Brain microvascular endothelial cell (primary cell): ENCODE data around the gene NRBF2.
"Not testable (repeated sequence)": the region's sequence is repeated elsewhere in the genome, so short reads cannot be mapped to it uniquely, and the experiment has no call there.

Experiments
- DNase-seq: peaks from one replicate; pipeline ENCODE4 v3.0.0-alpha.2; 2020
- H3K27ac ChIP-seq: fragments of 250-450 bp; sonication (Bioruptor Pico); 2 replicates; pipeline ENCODE4 v1.5.1; 2020; ENCODE audit warnings: mild to moderate bottlenecking, moderate library complexity
- H3K27me3 ChIP-seq: fragments of 250-450 bp; sonication (Bioruptor Pico); replicated peaks from 2 replicates; pipeline ENCODE4 v1.5.1; 2020; ENCODE audit warnings: mild to moderate bottlenecking
- H3K36me3 ChIP-seq: fragments of 250-450 bp; sonication (Bioruptor Pico); replicated peaks from 2 replicates; pipeline ENCODE4 v1.5.1; 2020; ENCODE audit warnings: mild to moderate bottlenecking
- H3K4me3 ChIP-seq: 2 replicates; pipeline ENCODE4 v1.5.1; 2011; ENCODE audit warnings: low read depth, mild to moderate bottlenecking, control low read depth, low read length, moderate library complexity
- in situ Hi-C: cut with HindIII; loops from 2 replicates; pipeline ENCODE4 v1.10.0; 2017; ENCODE audit warnings: low sequenced_read_pairs, low pct_ligation_motif_present
- TF ChIP-seq, protein P1 (sequence below): IDR thresholded peaks from 2 replicates; pipeline ENCODE4 v1.5.1; 2011; ENCODE audit warnings: low read depth, mild to moderate bottlenecking, moderate library complexity, low read length, control low read depth, inconsistent platforms; ENCODE audit errors: missing control alignments

Gene NRBF2

GRCh38 chr10:63150745-63151144, 17.6 kb downstream of the NRBF2 start:
- H3K36me3 ChIP-seq, result peaks cover 38% of the 10 kb centered on the region
- in situ Hi-C loops, result loop anchor here (25.0 kb wide), 1 partner anchor 562 kb away; no protein-coding TSS in a partner anchor
- TF ChIP-seq, protein P1, sequence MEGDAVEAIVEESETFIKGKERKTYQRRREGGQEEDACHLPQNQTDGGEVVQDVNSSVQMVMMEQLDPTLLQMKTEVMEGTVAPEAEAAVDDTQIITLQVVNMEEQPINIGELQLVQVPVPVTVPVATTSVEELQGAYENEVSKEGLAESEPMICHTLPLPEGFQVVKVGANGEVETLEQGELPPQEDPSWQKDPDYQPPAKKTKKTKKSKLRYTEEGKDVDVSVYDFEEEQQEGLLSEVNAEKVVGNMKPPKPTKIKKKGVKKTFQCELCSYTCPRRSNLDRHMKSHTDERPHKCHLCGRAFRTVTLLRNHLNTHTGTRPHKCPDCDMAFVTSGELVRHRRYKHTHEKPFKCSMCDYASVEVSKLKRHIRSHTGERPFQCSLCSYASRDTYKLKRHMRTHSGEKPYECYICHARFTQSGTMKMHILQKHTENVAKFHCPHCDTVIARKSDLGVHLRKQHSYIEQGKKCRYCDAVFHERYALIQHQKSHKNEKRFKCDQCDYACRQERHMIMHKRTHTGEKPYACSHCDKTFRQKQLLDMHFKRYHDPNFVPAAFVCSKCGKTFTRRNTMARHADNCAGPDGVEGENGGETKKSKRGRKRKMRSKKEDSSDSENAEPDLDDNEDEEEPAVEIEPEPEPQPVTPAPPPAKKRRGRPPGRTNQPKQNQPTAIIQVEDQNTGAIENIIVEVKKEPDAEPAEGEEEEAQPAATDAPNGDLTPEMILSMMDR, result no peak
- DNase-seq, result no peak
- no peaks in the 10 kb centered on the region for H3K27me3 ChIP-seq
- H3K4me3 ChIP-seq, result no peak overlapping the region
- no peak overlapping the region for H3K27ac ChIP-seq

- not testable (repeated sequence) for DNase-seq, H3K27me3 ChIP-seq, H3K4me3 ChIP-seq, H3K27ac ChIP-seq
- in situ Hi-C loops, result loop anchor here (25.0 kb wide), 1 partner anchor 558 kb away; no protein-coding TSS in a partner anchor
- H3K36me3 ChIP-seq, result peaks cover 30% of the 10 kb centered on the region
Observed at GRCh38 chr10:63153868-63154545, 20.9 kb downstream of the NRBF2 start.

- H3K27me3 ChIP-seq, result no peaks in the 10 kb centered on the region
Observed at GRCh38 chr10:63154546-63155387, 21.6 kb downstream of the NRBF2 start.

DNA sequence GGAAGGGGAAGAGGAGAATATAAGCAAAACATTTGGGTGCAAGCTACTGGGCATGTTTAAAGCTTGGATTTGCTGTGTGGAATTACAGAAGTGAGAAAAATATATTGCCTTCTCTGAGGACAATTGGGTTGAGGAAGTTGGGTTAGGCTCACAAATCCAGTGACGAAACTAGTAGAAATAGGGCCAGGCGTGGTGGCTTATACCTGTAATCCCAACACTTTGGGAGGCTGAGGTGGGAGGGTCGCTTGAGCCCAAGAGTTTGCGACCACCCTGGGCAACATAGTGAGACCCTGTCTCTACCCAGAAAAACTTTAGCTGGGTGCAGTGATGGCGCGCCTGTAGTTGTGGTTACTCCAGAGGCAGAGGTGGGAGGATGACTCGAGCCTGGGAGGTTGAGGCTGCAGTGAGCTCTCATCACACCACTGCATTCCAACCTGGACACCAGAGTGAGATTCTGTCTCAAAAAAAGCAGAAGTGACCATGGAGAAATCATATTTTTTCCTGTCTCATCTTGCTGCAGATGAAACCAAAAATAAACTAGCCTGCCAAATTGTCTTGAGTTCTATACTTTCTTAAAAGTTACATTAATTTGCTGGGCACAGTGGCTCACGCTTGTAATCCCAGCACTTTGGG, 22.4 kb downstream of the NRBF2 start:
- DNase-seq, result no peak
- in situ Hi-C loops, result loop anchor here (25.0 kb wide), 1 partner anchor 557 kb away; no protein-coding TSS in a partner anchor
- Histone ChIP-seq H3K27ac (no peak overlapping the region), H3K36me3 (peaks cover 30% of the 10 kb centered on the region), H3K4me3 (no peak overlapping the region), H3K27me3 (no peaks in the 10 kb centered on the region)
- TF ChIP-seq, protein P1, result no peak

More at GRCh38 chr10:63154546-63155387, 21.6 kb downstream of the NRBF2 start:
- in situ Hi-C loops, result loop anchor here (25.0 kb wide), 1 partner anchor 558 kb away; no protein-coding TSS in a partner anchor
- Histone ChIP-seq H3K4me3 (no peak overlapping the region), H3K36me3 (peaks cover 30% of the 10 kb centered on the region), H3K27ac (no peak overlapping the region)
- TF ChIP-seq, protein P1, result no peak
- DNase-seq, result no peak

DNA sequence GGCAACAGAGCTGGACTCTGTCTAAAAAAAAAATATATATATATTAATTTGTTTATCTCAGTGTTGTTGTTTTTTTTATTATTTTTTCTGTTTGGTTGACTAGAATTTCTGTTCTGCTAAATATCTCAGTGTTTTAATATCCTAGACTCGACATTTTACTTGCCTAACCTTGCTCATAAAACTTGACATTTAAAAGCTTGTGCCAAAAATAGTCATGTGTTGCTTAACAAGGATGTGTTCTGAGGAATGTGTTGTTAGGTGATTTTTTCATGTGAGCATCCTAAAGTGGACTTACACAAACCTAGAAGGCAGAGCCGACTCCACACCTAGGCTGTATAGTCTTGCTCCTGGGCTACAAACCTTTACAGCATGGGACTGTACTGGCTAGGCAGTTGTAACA, 23.1 kb downstream of the NRBF2 start:
- Histone ChIP-seq H3K36me3 (peaks cover 25% of the 10 kb centered on the region), H3K4me3 (no peak overlapping the region), H3K27me3 (no peaks in the 10 kb centered on the region), H3K27ac (no peak overlapping the region)
- DNase-seq, result no peak
- in situ Hi-C loops, result loop anchor here (25.0 kb wide), 1 partner anchor 556 kb away; no protein-coding TSS in a partner anchor
- TF ChIP-seq, protein P1, result no peak
